ENCODE results near the gene CFDP1. TPM values are rescaled to one million over a fixed set of nuclear protein-coding genes. Genes with fewer than 3 reads are reported as not detected.
A peak's percentile ranks its signal among the peaks of the same experiment; 100 is the strongest.
"Not testable (repeated sequence)": the region's sequence is repeated elsewhere in the genome, so short reads cannot be mapped to it uniquely, and the experiment has no call there.

Gene CFDP1
- total and polyA plus RNA-seq, 4 donors = 44.8 to 105 (median 64.1) TPM

DNA sequence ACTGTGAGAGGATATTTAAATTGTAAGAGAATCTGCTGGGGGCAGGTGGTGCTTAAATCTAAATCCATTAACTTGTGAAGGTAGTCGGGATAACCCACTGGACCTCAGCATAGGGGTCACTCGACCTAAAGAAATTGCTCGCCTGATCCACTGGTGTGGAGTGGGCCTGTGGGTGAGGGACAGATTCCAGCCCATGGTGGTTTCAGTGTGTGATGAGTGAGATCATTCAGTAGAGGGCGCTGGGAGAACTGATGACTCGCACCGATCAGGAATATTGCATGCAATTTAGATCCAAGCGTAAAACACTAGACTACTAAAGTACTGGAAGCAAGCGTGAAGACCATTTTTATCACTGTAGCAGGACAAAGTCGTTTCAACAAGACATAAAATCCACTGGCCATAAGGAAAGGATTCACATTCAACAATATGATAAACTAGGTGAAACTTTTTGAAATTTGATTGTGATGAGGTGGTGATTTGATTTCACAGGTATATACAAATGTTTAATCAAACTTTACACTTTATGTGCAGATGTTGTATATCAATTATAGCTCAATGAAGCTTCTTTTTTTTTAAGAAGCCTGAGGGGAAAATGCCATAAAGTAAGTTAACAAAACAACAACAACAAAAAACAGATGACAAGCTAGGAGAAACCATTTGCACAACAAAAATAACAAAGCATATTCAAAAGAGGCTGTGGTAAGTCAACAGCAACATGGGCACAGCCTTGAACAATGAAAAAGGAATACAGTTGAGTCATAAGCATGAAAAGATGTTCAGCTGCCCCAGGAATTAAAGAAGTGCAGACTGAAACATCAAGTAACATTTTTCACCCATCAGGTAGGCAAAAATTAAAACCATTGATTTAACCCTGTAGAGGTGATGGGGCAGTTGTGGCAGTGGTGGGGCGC is 38.7 kb upstream of the CFDP1 start:
- no peak overlapping the region for H3K9ac ChIP-seq (ENCODE audit: insufficient read depth in 1 of 2, low read length in 2 of 2)
- peak; percentile 53 to 81 (median 75) for DNase-seq
- H3K27ac ChIP-seq (ENCODE audit: low read depth in 1 of 2, low read length in 1 of 2) = no peak overlapping the region
- ATAC-seq (ENCODE audit: insufficient read depth, low FRiP score) = peak; percentile 87
- no peaks in the 10 kb centered on the region for H3K36me3 ChIP-seq (ENCODE audit: control insufficient read depth in 4 of 4, insufficient read depth in 4 of 4, low read length in 4 of 4)
- no peaks in the 10 kb centered on the region for H3K4me1 ChIP-seq (ENCODE audit: control insufficient read depth in 5 of 5, insufficient read depth in 5 of 5, low read length in 5 of 5)
- H3K4me3 ChIP-seq = no peak overlapping the region
- H3K9me3 ChIP-seq (ENCODE audit: control insufficient read depth in 4 of 4, insufficient read depth in 3 of 4, low read length in 3 of 4) = no peaks in the 10 kb centered on the region
- TF ChIP-seq, protein P1, sequence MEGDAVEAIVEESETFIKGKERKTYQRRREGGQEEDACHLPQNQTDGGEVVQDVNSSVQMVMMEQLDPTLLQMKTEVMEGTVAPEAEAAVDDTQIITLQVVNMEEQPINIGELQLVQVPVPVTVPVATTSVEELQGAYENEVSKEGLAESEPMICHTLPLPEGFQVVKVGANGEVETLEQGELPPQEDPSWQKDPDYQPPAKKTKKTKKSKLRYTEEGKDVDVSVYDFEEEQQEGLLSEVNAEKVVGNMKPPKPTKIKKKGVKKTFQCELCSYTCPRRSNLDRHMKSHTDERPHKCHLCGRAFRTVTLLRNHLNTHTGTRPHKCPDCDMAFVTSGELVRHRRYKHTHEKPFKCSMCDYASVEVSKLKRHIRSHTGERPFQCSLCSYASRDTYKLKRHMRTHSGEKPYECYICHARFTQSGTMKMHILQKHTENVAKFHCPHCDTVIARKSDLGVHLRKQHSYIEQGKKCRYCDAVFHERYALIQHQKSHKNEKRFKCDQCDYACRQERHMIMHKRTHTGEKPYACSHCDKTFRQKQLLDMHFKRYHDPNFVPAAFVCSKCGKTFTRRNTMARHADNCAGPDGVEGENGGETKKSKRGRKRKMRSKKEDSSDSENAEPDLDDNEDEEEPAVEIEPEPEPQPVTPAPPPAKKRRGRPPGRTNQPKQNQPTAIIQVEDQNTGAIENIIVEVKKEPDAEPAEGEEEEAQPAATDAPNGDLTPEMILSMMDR (IDR thresholded peaks at IDR 0.05; ENCODE audit: control extremely low read depth, extremely low read depth) = peak; percentile 63
- no peaks in the 10 kb centered on the region for H3K27me3 ChIP-seq (ENCODE audit: control insufficient read depth in 3 of 3, insufficient read depth in 3 of 3, low read length in 2 of 3)
- 15 to 19% methylated on average over 10 of the region's 10 CpGs for WGBS, 2 donors

DNA sequence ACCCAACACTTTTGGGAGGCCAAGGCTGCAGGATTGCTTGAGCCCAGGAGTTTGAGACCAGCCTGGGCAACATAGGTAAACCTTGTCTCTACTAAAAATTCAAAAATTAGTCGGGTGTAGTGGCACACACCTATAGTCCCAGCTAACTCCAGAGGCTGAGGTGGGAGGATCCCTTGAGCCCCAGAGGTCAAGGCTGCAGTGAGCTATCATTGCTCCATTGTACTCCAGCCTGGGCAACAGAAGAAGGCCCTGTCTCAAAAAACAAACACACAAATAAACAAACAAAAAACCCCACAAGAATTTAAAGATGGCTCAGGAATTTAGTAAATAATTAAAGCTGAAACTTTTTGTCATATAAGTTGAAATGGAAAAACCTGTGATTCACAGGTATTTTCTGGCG is 33.5 kb upstream of the CFDP1 start:
- Histone ChIP-seq H3K27ac (ENCODE audit: low read depth in 1 of 2, low read length in 1 of 2) (no peak overlapping the region), H3K27me3 (ENCODE audit: control insufficient read depth in 3 of 3, insufficient read depth in 3 of 3, low read length in 2 of 3) (no peaks in the 10 kb centered on the region), H3K4me3 (no peak overlapping the region), H3K4me1 (ENCODE audit: control insufficient read depth in 5 of 5, insufficient read depth in 5 of 5, low read length in 5 of 5) (peaks cover 0 to 12% (median 2%) of the 10 kb centered on the region in 5 donors), H3K9me3 (ENCODE audit: control insufficient read depth in 4 of 4, insufficient read depth in 3 of 4, low read length in 3 of 4) (no peaks in the 10 kb centered on the region), H3K9ac (ENCODE audit: insufficient read depth in 1 of 2, low read length in 2 of 2) (no peak overlapping the region), H3K36me3 (ENCODE audit: control insufficient read depth in 4 of 4, insufficient read depth in 4 of 4, low read length in 4 of 4) (no peaks in the 10 kb centered on the region)
- DNase-seq = no peak
- ATAC-seq (ENCODE audit: insufficient read depth, low FRiP score) = no peak
- WGBS, 2 donors = 88 to 97% methylated on average over 2 of the region's 2 CpGs
- TF ChIP-seq, protein P1 (IDR thresholded peaks at IDR 0.05; ENCODE audit: control extremely low read depth, extremely low read depth) = no peak

- DNase-seq (peak; percentile 99 to 100 (median 100)), ATAC-seq (ENCODE audit: insufficient read depth, low FRiP score) (peak; percentile 94)
- TF ChIP-seq, protein P1 (IDR thresholded peaks at IDR 0.05; ENCODE audit: control extremely low read depth, extremely low read depth) = peak; percentile 100
- Histone ChIP-seq H3K4me1 (ENCODE audit: control insufficient read depth in 5 of 5, insufficient read depth in 5 of 5, low read length in 5 of 5) (peaks cover 0 to 34% (median 10%) of the 10 kb centered on the region in 5 donors), H3K27me3 (ENCODE audit: control insufficient read depth in 3 of 3, insufficient read depth in 3 of 3, low read length in 2 of 3) (no peaks in the 10 kb centered on the region), H3K36me3 (ENCODE audit: control insufficient read depth in 4 of 4, insufficient read depth in 4 of 4, low read length in 4 of 4) (no peaks in the 10 kb centered on the region), H3K9me3 (ENCODE audit: control insufficient read depth in 4 of 4, insufficient read depth in 3 of 4, low read length in 3 of 4) (no peaks in the 10 kb centered on the region), H3K9ac (ENCODE audit: insufficient read depth in 1 of 2, low read length in 2 of 2) (peak within 1 kb of the TSS; percentile 70 to 87), H3K4me3 (peak within 1 kb of the TSS; percentile 79), H3K27ac (ENCODE audit: low read depth in 1 of 2, low read length in 1 of 2) (peak within 1 kb of the TSS; percentile 98 to 99)
- 0 to 1% methylated on average over 78 to 89 of the region's 89 CpGs for WGBS, 2 donors
Observed at GRCh38 chr16:75464122-75464918, 31.0 kb upstream of the CFDP1 start, which contains the start of gene TMEM170A. TSS of gene TMEM170A (minus strand) at chr16:75464689. CDS start at chr16:75464600, 89 bp downstream.

GRCh38 chr16:75463389-75464121 is 30.3 kb upstream of the CFDP1 start:
- H3K36me3 ChIP-seq (ENCODE audit: control insufficient read depth in 4 of 4, insufficient read depth in 4 of 4, low read length in 4 of 4); H3K9me3 ChIP-seq (ENCODE audit: control insufficient read depth in 4 of 4, insufficient read depth in 3 of 4, low read length in 3 of 4); H3K27me3 ChIP-seq (ENCODE audit: control insufficient read depth in 3 of 3, insufficient read depth in 3 of 3, low read length in 2 of 3): not testable (repeated sequence)
- Histone ChIP-seq H3K4me3 (peak overlapping the region; percentile 79), H3K27ac (ENCODE audit: low read depth in 1 of 2, low read length in 1 of 2) (peak overlapping the region; percentile 98 to 99), H3K4me1 (ENCODE audit: control insufficient read depth in 5 of 5, insufficient read depth in 5 of 5, low read length in 5 of 5) (peaks cover 0 to 37% (median 10%) of the 10 kb centered on the region in 5 donors), H3K9ac (ENCODE audit: insufficient read depth in 1 of 2, low read length in 2 of 2) (peak overlapping the region; percentile 70 to 87)
- DNase-seq = peak; percentile 46 to 72 (median 60)
- 5 to 6% methylated on average over 38 to 39 of the region's 39 CpGs for WGBS, 2 donors
- peak; percentile 7 for ATAC-seq (ENCODE audit: insufficient read depth, low FRiP score)
